Stomach (tissue), 9 donors: ENCODE data around the gene SEMA4G. TPM values are rescaled to one million over a fixed set of nuclear protein-coding genes. Genes with fewer than 3 reads are reported as not detected.

ENCODE experiments used
- DNase-seq, 2 donors: peaks; one replicate each; pipeline versions ENCODE4 v3.0.0 to v3.0.0-alpha.2; 2013 to 2019
- H3K27ac ChIP-seq, 5 donors: fragments of 200-600 bp in 4 of 5; sonication (generic) in 4 of 5; one replicate each; pipeline ENCODE4 v1.5.1; 2013 to 2019; ENCODE audit warnings: mild to moderate bottlenecking in 1 of 5, moderate library complexity in 1 of 5
- H3K27me3 ChIP-seq, 3 donors: fragments of 200-600 bp; sonication (generic); one replicate each; pipeline ENCODE4 v1.5.1; 2017 to 2019; ENCODE audit warnings: mixed run types in 1 of 3
- H3K36me3 ChIP-seq, 4 donors: fragments of 200-600 bp; sonication (generic); 1 replicate in 3 of 4; 2 replicates in 1 of 4; pipeline ENCODE4 v1.5.1; 2016 to 2019
- H3K4me1 ChIP-seq, 4 donors: fragments of 200-600 bp; sonication (generic); one replicate each; pipeline ENCODE4 v1.5.1; 2016 to 2019
- H3K4me3 ChIP-seq, 4 donors: fragments of 200-600 bp; sonication (generic) in 3 of 4; one replicate each; pipeline ENCODE4 v1.5.1; 2016 to 2019; ENCODE audit warnings: mild to moderate bottlenecking in 1 of 4
- H3K9me3 ChIP-seq, 4 donors: fragments of 200-600 bp; sonication (generic); one replicate each; pipeline ENCODE4 v1.5.1; 2016 to 2019
- CTCF ChIP-seq, 7 experiments: fragments of 450-650 bp in 4 of 7; fragments of 200-600 bp in 3 of 7; sonication (generic) in 3 of 7; IDR thresholded peaks; one replicate each; pipeline ENCODE4 v1.5.1; 2016 to 2019; ENCODE audit warnings: antibody characterized with exemption in 7 of 7, control low read depth in 2 of 7, mild to moderate bottlenecking in 1 of 7
- EP300 ChIP-seq: sonication (generic); formaldehyde crosslinking; IDR thresholded peaks from one replicate; pipeline ENCODE4 v1.6.1; 2017; ENCODE audit warnings: antibody characterized with exemption
- POLR2A ChIP-seq, 4 donors: fragments of 450-650 bp; IDR thresholded peaks; one replicate each; pipeline ENCODE4 v1.6.1; 2016; ENCODE audit warnings: antibody characterized with exemption in 4 of 4, control low read depth in 2 of 4, mild to moderate bottlenecking in 1 of 4, moderate library complexity in 1 of 4
- POLR2AphosphoS5 ChIP-seq, 3 donors: sonication (generic); formaldehyde crosslinking; IDR thresholded peaks; one replicate each; pipeline ENCODE4 v1.6.1; 2016; ENCODE audit warnings: antibody characterized with exemption in 3 of 3
- WGBS, 5 donors: extraction: QIAGEN DNeasy Blood & Tissue Kit in 3 of 5; methylation state at CpG; one replicate each; pipeline versions ENCODE4 v1.1.5 to v1.1.7; 2013 to 2018; 5-methylcytosine and 5-hydroxymethylcytosine counted together
- intact Hi-C: fragments of 100-400 bp; cut with DNase I; formaldehyde crosslinking; loops from one replicate; pipeline ENCODE4 v1.15.1; 2023; ENCODE audit warnings: low total_unique reads
- polyA plus RNA-seq, 3 donors: library from polyadenylated mRNA; stranded (reverse); fragments of 200-250 nt; gene quantifications; one replicate each; pipeline ENCODE4 v1.2.3, GENCODE V29; 2013
- total RNA-seq, 5 donors: library from RNA; depleted of rRNA; stranded (reverse); fragments of >200 nt; gene quantifications; one replicate each; pipeline versions ENCODE4 v1.1.0 to v1.2.3, GENCODE V29; 2014 to 2016
- donor health status: healthy with polysubstance abuse.
- donor health status: Bipolar disorder and iron deficiency.
- donor health status: healthy.

SEMA4G gene
- total and polyA plus RNA-seq, 8 donors: 5.1 to 96.3 (median 7.6) TPM

- Histone ChIP-seq H3K9me3 (no peaks in the 10 kb centered on the region), H3K4me1 (peaks cover 25 to 51% (median 39%) of the 10 kb centered on the region in 4 donors), H3K4me3 (no peak overlapping the region), H3K27me3 (peaks cover 0 to 40% (median 0%) of the 10 kb centered on the region in 3 donors), H3K27ac (no peak overlapping the region), H3K36me3 (no peaks in the 10 kb centered on the region)
- 39 to 47% (median 43%) methylated on average over 6 to 7 of the region's 7 CpGs for WGBS, 5 donors
- no peak for DNase-seq
- TF ChIP-seq POLR2A (IDR thresholded peaks at IDR 0.05): no peak
- TF ChIP-seq CTCF (IDR thresholded peaks at IDR 0.05): no peak
- TF ChIP-seq EP300: no peak
- no peak for TF ChIP-seq POLR2AphosphoS5 (IDR thresholded peaks at IDR 0.05)
- intact Hi-C loops: loop anchor here (2.0 kb wide), 1 partner anchor 20 kb away; no protein-coding TSS in a partner anchor
These were observed 45.8 kb downstream of the SEMA4G start for GRCh38 chr10:101014966-101015581.

GRCh38 chr10:101015582-101015973 lies 46.3 kb downstream of the SEMA4G start:
- Histone ChIP-seq H3K9me3 (no peaks in the 10 kb centered on the region), H3K27me3 (peaks cover 0 to 44% (median 0%) of the 10 kb centered on the region in 3 donors), H3K27ac (no peak overlapping the region), H3K4me3 (no peak overlapping the region), H3K36me3 (no peaks in the 10 kb centered on the region), H3K4me1 (peaks cover 25 to 51% (median 39%) of the 10 kb centered on the region in 4 donors)
- DNase-seq: no peak
- no peak for TF ChIP-seq EP300
- no peak for TF ChIP-seq CTCF (IDR thresholded peaks at IDR 0.05)
- TF ChIP-seq POLR2A (IDR thresholded peaks at IDR 0.05): no peak
- TF ChIP-seq POLR2AphosphoS5 (IDR thresholded peaks at IDR 0.05): no peak
- 82 to 100% (median 91%) methylated on average over 1 to 8 of the region's 8 CpGs for WGBS, 5 donors
- intact Hi-C loops: loop anchor here (2.0 kb wide), 1 partner anchor 21 kb away; no protein-coding TSS in a partner anchor

GRCh38 chr10:101016814-101017213 lies 47.5 kb downstream of the SEMA4G start:
- Histone ChIP-seq H3K27me3 (peaks cover 0 to 51% (median 0%) of the 10 kb centered on the region in 3 donors), H3K4me1 (peaks cover 23 to 44% (median 32%) of the 10 kb centered on the region in 4 donors), H3K9me3 (no peaks in the 10 kb centered on the region), H3K4me3 (no peak overlapping the region), H3K27ac (no peak overlapping the region), H3K36me3 (no peaks in the 10 kb centered on the region)
- intact Hi-C loops: no loop called here
- 68 to 83% (median 77%) methylated on average over 5 of the region's 5 CpGs for WGBS, 5 donors
- DNase-seq: no peak
- TF ChIP-seq EP300 (no peak), CTCF (IDR thresholded peaks at IDR 0.05) (no peak), POLR2A (IDR thresholded peaks at IDR 0.05) (no peak), POLR2AphosphoS5 (IDR thresholded peaks at IDR 0.05) (no peak)

GRCh38 chr10:101018118-101018599 lies 48.9 kb downstream of the SEMA4G start:
- DNase-seq: peak in 1 of 2 donors; percentile 52
- no peak for TF ChIP-seq POLR2A (IDR thresholded peaks at IDR 0.05)
- TF ChIP-seq POLR2AphosphoS5 (IDR thresholded peaks at IDR 0.05): no peak
- no peaks in the 10 kb centered on the region for H3K36me3 ChIP-seq
- no peak overlapping the region for H3K4me3 ChIP-seq
- peaks cover 9 to 31% (median 19%) of the 10 kb centered on the region in 4 donors for H3K4me1 ChIP-seq
- H3K27ac ChIP-seq: no peak overlapping the region
- no peaks in the 10 kb centered on the region for H3K9me3 ChIP-seq
- peaks cover 0 to 51% (median 0%) of the 10 kb centered on the region in 3 donors for H3K27me3 ChIP-seq
- WGBS, 5 donors: 50 to 65% (median 62%) methylated on average over 17 to 20 of the region's 20 CpGs
- intact Hi-C loops: no loop called here
